ENCODE data around the gene SMPDL3A.
"Not testable (repeated sequence)": the region's sequence is repeated elsewhere in the genome, so short reads cannot be mapped to it uniquely, and the experiment has no call there.

SMPDL3A gene

GRCh38 chr6:122789182-122790027, at the start of gene SMPDL3A:
Gene SMPDL3A, plus strand, starts transcription at chr6:122789258. Its CDS starts 89 bp downstream, at chr6:122789347.
- peak; percentile 73 for DNase-seq

DNA sequence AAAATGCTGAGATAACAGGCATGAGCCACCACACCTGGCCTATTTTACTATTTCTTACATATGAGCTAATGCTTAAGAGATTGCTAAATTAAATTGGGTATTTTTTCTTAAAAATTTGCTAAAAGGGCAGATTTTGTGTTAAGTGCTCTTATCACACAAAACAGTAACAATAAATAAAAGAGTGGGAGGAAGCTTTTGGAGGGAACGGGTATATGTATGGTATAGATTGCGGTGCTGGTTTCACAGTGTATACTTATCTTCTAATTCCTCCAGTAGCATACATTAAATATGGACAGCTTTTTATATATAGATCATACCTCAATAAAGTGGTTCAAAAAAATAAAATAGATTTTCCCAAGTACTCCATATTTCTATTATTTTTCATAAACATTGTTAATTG, 49.0 kb upstream of the SMPDL3A start:
- DNase-seq, result no peak

- DNase-seq, result no peak
Observed at GRCh38 chr6:122740936-122741335, 48.1 kb upstream of the SMPDL3A start.

GRCh38 chr6:122744247-122744646, 44.8 kb upstream of the SMPDL3A start:
- DNase-seq, result not testable (repeated sequence)

- DNase-seq, result not testable (repeated sequence)
Observed at GRCh38 chr6:122744856-122745255, 44.2 kb upstream of the SMPDL3A start.

DNA sequence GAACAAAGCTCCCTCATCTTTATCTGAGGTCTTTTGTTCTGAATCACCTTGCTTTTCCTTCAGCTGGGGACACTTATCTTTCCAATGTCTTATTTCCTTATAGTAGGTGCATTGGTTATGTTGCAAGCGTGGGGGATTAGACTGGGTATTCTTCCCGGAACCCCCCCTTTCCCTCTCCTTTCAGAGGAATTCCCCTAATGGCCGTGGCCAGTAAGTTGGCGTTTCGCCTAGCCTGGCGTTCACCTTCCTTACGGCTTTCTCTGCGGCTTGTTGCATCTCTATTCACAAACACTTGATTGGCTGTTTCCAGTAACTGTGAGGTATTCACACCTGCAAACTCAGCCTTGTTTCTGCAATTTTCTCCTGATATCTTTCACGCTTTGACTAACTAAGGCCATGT, 42.4 kb upstream of the SMPDL3A start:
- DNase-seq, result no peak

GRCh38 chr6:122747573-122747972, 41.5 kb upstream of the SMPDL3A start:
- no peak for DNase-seq

- not testable (repeated sequence) for DNase-seq
Observed at GRCh38 chr6:122748945-122749344, 40.1 kb upstream of the SMPDL3A start.

GRCh38 chr6:122749451-122750050, 39.5 kb upstream of the SMPDL3A start:
- DNase-seq, result no peak

- DNase-seq, result no peak
Observed at GRCh38 chr6:122751326-122751725, 37.7 kb upstream of the SMPDL3A start.

GRCh38 chr6:122752459-122752858, 36.6 kb upstream of the SMPDL3A start:
- DNase-seq, result no peak

GRCh38 chr6:122753000-122753687, 35.9 kb upstream of the SMPDL3A start:
- DNase-seq, result no peak

- no peak for DNase-seq
Observed at GRCh38 chr6:122753688-122754056, 35.4 kb upstream of the SMPDL3A start.

- DNase-seq, result no peak
Observed at GRCh38 chr6:122754191-122754731, 34.8 kb upstream of the SMPDL3A start.

DNA sequence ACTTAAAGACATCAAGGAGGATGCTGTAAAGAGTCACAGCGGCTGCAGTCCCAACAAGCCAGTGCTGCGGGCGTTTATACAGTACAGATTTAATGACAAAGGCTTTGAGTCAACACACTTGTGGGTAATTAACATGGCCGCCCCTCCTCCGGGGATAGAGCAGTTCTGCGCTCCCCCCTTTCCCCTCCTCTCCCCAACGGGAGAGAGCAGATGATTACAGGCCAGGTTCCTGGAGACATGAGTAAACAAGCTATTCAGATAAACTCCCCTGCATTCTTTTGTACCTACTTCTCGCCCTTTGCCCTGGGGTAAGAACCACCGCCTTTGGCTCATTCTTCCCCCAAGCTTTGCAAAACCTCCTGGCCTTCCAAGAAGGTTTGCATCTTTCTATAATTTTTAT, 33.2 kb upstream of the SMPDL3A start:
- peak; percentile 37 for DNase-seq

GRCh38 chr6:122758927-122759334, 30.1 kb upstream of the SMPDL3A start:
- no peak for DNase-seq

DNA sequence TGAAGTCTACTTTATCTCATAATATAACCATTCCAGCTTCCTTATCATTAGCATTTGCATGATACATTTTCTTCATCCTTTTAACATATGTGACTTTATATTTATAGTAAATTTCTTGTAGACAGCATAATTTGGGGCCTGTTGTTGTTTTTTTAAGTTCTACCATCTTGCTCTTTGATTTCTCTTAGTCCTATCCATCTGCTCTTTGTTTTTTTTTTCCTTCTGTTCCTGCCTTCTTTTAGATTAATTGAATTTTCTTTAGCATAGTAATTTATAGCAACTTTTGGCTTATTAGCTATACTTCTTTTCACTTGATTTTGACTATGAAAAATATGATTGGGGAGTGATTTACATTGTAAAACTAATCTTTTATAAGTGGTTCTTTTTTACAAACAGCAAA, 28.7 kb upstream of the SMPDL3A start:
- DNase-seq, result no peak

- no peak for DNase-seq
Observed at GRCh38 chr6:122766256-122766655, 22.8 kb upstream of the SMPDL3A start.

DNA sequence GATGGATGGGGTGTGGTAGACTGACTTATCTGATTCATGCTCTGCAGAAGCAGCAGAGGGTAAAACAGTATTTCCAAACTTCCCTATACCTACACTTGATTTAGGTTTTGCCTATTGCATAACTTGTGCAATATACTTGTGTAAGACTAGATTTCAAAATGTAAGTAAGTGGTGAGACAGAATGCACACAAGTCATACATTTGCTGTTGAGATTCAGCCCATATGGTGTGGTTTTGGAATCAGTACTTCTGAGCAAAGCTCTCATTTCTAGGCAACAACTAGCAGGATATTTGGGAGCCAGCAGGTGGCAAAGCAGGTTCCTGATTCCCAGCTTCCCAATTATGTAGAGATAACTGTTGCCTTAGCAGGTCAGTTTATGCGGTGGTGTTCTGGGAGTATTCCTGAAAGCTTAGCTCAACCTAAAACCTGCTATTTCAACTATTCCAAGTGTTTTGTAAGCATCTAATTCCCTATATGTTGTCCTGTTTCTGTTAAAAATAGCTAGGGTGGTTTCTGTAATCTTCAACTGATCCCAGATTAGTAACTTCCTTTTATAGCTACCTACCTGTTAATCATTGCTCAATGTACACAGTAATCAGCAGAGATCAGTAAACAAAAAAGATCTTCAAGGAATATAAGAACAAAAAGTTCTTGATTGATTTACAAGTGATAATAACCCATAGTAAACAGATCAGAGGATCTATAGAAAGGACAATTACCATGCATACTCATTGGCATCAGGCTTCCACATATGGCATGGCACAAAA, 18.0 kb upstream of the SMPDL3A start:
- DNase-seq, result no peak

DNA sequence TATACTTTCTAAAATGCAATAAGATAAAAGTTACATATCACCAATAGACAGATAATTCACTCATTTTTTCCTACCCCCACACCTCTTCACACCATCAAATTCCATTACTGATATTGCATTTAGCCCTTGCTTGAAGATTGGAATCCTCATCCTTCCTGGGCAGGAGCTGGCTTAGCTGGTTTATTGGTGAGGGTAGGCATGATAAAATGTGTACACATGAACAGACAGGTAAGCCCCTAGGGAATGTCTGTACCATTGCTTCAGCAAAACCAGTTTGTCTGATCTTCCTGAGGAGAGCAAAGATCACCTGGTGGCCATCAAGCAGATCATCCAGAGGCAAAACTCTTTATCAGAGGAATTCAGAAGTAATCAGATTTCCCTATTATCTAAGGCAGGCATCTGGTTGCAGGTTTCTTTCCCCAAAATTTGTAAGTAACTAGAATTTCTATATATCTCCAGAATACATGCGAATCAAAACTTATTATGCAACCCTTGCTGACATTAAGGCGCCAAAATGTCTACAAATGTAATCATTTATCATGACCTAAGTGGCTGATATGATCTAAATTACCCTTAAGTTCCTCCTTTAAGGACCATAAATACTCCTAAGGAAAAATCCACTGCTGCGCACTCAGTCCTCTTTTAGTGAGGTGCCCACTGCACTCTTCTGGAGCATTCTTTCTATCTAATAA, 16.2 kb upstream of the SMPDL3A start:
- no peak for DNase-seq

DNA sequence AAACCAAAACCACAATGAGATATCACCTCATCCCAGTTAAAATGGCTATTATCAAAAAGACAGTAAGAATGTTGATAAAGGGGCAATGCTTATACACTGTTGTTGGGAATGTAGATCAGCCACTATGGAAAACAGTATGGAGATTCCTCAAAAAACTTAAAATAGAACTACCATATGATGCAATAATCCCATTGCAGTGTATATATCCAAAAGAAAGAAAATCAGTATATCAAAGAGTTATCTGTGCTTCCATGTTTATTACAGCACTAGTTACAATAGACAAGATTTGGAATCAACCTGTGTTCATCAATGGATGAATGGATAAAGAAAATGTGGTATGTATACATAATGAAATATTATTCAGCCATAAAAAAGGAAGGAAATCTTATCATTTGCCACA, 13.1 kb upstream of the SMPDL3A start:
- no peak for DNase-seq

GRCh38 chr6:122778302-122778701, 10.8 kb upstream of the SMPDL3A start:
- no peak for DNase-seq

All from T1000 (cell line).